Kidney (tissue), 14 donors: ENCODE measurements around the gene ATAD1. TPM values are rescaled to one million over a fixed set of nuclear protein-coding genes. Genes with fewer than 3 reads are reported as not detected.

Experiments
- DNase-seq, 5 donors: peaks; one replicate each; pipeline ENCODE4 v3.0.0-alpha.2; 2013 to 2020
- FAIRE-seq: peaks from 2 replicates; lab custom pipeline; 2012; peaks lifted over from hg19 to GRCh38; lab: Jason Lieb, UNC
- H3K27ac ChIP-seq, 2 donors: one replicate each; pipeline ENCODE4 v1.7.0; 2013; ENCODE audit warnings: low read depth in 2 of 2, low read length in 2 of 2, inconsistent platforms in 1 of 2
- H3K27me3 ChIP-seq: one replicate; pipeline ENCODE4 v1.7.1; 2013; ENCODE audit warnings: low read length, inconsistent platforms; ENCODE audit not compliant: control insufficient read depth, insufficient read depth
- H3K36me3 ChIP-seq, 3 donors: one replicate each; pipeline versions ENCODE4 v1.7.0 to v1.7.1; 2013; ENCODE audit warnings: low read length in 3 of 3, control low read depth in 1 of 3, inconsistent platforms in 1 of 3; ENCODE audit not compliant: insufficient read depth in 3 of 3, control insufficient read depth in 2 of 3
- H3K4me1 ChIP-seq, 3 donors: one replicate each; pipeline versions ENCODE4 v1.7.0 to v1.7.1; 2013; ENCODE audit warnings: low read length in 3 of 3, inconsistent platforms in 1 of 3, low read depth in 1 of 3; ENCODE audit not compliant: control insufficient read depth in 2 of 3, insufficient read depth in 2 of 3
- H3K4me3 ChIP-seq, 3 donors: one replicate each; pipeline versions ENCODE4 v1.7.0 to v1.8.1; 2013; ENCODE audit warnings: low read length in 3 of 3, control low read depth in 1 of 3, inconsistent platforms in 1 of 3
- H3K9ac ChIP-seq, 3 donors: one replicate each; pipeline versions ENCODE4 v1.7.0 to v1.7.1; 2013; ENCODE audit warnings: low read length in 3 of 3, control low read depth in 1 of 3, inconsistent platforms in 1 of 3
- H3K9me3 ChIP-seq, 3 donors: one replicate each; pipeline versions ENCODE4 v1.7.0 to v1.7.1; 2013; ENCODE audit warnings: low read length in 3 of 3, control low read depth in 1 of 3, inconsistent platforms in 1 of 3; ENCODE audit not compliant: control insufficient read depth in 2 of 3, insufficient read depth in 1 of 3
- intact Hi-C: fragments of 100-400 bp; cut with DNase I; formaldehyde crosslinking; loops from one replicate; pipeline ENCODE4 v1.11.1; 2022
- polyA plus RNA-seq: library from polyadenylated mRNA; stranded (reverse); fragments of 350-450 nt; fragmentation: Illumina TruSeq; extraction: RNeasy Lipid Tissue Mini Kit (QIAGEN cat#74804); gene quantifications from one replicate; pipeline ENCODE4 v1.2.3, GENCODE V29; 2014; ENCODE audit warnings: low read depth, low replicate concordance; ENCODE audit not compliant: insufficient read depth
- total RNA-seq: library from RNA; stranded (reverse); fragmentation: NEBNext Ultra II Directional; extraction: Animal tissue kit (Norgen Biotek cat#: 25700); gene quantifications from one replicate; pipeline ENCODE4 v1.2.1, GENCODE V29; 2021
- TF ChIP-seq, protein P1 (sequence below): IDR thresholded peaks from 3 replicates; pipeline ENCODE4 v1.5.1; 2012; ENCODE audit warnings: mild to moderate bottlenecking, moderate library complexity, borderline replicate concordance; ENCODE audit not compliant: insufficient read depth; ENCODE audit errors: extremely low read depth
- donor health status: control.
- donor health status: control.
- donor health status: control.
- donor health status: control.
- donor health status: control.
- donor health status: DM: yes; HTN: yes; CAD: no.
- donor health status: Normal renal cell carcinoma (clear cell type).

The ATAD1 gene
- total and polyA plus RNA-seq, 2 donors from 2014 or later: 22.0 to 57.3 TPM

GRCh38 chr10:87819289-87819585 is 1.2 kb upstream of the ATAD1 start:
- Histone ChIP-seq H3K4me1 (peaks cover 0 to 5% (median 0%) of the 10 kb centered on the region in 3 donors), H3K27me3 (no peaks in the 10 kb centered on the region), H3K27ac (no peak overlapping the region), H3K9me3 (no peaks in the 10 kb centered on the region), H3K4me3 (peak overlapping the region in 1 of 3 donors; percentile 70), H3K9ac (no peak overlapping the region), H3K36me3 (no peaks in the 10 kb centered on the region)
- TF ChIP-seq, protein P1, sequence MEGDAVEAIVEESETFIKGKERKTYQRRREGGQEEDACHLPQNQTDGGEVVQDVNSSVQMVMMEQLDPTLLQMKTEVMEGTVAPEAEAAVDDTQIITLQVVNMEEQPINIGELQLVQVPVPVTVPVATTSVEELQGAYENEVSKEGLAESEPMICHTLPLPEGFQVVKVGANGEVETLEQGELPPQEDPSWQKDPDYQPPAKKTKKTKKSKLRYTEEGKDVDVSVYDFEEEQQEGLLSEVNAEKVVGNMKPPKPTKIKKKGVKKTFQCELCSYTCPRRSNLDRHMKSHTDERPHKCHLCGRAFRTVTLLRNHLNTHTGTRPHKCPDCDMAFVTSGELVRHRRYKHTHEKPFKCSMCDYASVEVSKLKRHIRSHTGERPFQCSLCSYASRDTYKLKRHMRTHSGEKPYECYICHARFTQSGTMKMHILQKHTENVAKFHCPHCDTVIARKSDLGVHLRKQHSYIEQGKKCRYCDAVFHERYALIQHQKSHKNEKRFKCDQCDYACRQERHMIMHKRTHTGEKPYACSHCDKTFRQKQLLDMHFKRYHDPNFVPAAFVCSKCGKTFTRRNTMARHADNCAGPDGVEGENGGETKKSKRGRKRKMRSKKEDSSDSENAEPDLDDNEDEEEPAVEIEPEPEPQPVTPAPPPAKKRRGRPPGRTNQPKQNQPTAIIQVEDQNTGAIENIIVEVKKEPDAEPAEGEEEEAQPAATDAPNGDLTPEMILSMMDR: no peak
- no peak for FAIRE-seq
- DNase-seq: peak in 1 of 5 donors; percentile 42
- intact Hi-C loops: no loop called here

DNA sequence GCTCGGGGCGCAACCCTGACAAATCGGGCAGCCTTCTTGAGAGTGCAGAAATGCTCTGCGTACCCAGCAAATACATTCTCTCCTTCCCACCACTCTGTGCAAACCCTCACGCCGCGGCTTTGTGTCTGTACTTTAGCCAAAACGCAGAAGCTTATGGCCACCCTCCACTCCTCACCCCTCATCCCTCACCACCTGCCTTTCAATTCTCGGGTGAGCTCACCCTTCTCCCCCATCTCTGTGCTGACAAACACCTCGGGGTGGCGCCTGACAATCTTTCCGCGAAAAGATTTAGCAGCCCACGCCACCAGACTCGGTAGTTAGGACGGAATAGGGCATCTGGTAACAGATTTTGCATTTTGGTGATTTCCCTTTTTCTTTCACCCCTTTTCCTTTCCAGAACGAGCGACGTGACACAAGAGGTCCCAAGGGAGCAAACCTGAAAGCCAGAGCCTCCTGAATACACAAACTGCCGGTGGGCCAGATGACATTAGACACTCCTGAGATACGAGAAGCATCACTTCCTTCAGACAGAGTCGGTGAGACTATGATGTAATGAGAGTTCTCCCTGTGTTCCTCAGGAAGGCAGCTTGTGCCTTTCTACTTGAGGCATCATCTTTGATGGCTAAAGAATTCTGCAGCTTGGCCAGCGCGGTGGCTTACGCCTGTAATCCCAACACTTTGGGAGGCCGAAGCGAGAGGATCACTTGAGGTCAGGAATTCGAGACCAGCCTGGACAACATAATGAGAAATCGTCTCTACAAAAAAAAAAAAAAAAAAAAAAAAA is 671 bp upstream of the ATAD1 start:
- H3K4me3 ChIP-seq: peak overlapping the region; percentile 70 to 99 (median 96)
- peaks cover 0 to 5% (median 0%) of the 10 kb centered on the region in 3 donors for H3K4me1 ChIP-seq
- DNase-seq (peak in 4 of 5 donors; percentile 26 to 70 (median 64)), FAIRE-seq (no peak)
- peak overlapping the region; percentile 89 to 97 (median 94) for H3K9ac ChIP-seq
- H3K36me3 ChIP-seq: no peaks in the 10 kb centered on the region
- TF ChIP-seq, protein P1: peak; percentile 7
- intact Hi-C loops: no loop called here
- peak overlapping the region; percentile 89 to 93 for H3K27ac ChIP-seq
- no peaks in the 10 kb centered on the region for H3K9me3 ChIP-seq
- no peaks in the 10 kb centered on the region for H3K27me3 ChIP-seq

- Histone ChIP-seq H3K27ac (peak overlapping the region; percentile 89 to 93), H3K36me3 (peaks cover 0 to 2% (median 0%) of the 10 kb centered on the region in 3 donors), H3K9me3 (no peaks in the 10 kb centered on the region), H3K4me1 (peaks cover 0 to 5% (median 0%) of the 10 kb centered on the region in 3 donors), H3K4me3 (peak overlapping the region; percentile 70 to 99 (median 96)), H3K27me3 (no peaks in the 10 kb centered on the region), H3K9ac (peak overlapping the region; percentile 89 to 97 (median 94))
- intact Hi-C loops: no loop called here
- FAIRE-seq: no peak
- TF ChIP-seq, protein P1: no peak
- DNase-seq: no peak
Measured at GRCh38 chr10:87816898-87817608, 973 bp downstream of the ATAD1 start.
